ENCODE data around the gene TRIO. TPM values are rescaled to one million over a fixed set of nuclear protein-coding genes. Genes with fewer than 3 reads are reported as not detected.

The TRIO gene
- total and polyA plus RNA-seq, 10 of the 15 experiments (the other 5 are each of a cell fraction or from before 2014, with no cell fraction given): 5.1 to 96.4 (median 44.6) TPM

DNA sequence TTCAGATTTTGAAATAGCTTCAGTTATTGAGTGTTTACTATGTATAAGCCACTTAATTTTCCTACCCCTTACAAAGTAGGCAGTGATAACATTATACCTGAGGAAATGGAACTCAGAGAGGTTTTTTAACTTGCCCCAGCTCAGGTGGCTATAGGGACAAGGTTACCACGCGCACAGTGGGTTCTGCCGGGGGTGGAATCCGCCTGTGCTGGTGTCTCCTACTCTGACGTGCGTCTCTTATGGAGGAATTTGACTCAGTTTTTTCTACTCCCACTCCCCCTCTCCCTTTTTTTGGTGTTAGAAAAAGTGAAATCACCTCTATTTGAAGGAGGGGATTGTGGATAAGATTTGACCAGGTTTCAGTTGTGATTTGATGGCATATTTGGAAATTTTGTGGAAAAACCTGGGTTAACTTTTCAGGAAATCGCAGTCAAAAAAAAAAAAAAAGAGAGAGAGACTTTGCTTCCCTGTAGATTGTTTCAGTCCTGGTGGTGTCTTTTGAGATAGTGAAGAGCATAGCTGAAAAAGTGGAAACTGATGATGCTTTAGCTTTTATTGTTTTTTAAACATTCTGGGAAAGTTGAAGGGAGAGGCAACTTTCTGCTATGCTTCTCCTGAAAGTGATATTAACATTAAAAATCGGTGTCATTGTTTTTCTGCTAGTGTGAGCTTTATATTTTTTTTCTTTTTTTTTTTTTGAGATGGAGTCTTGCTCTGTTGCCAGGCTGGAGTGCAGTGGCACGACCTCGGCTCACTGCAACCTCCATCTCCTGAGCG, 15.9 kb downstream of the TRIO start:
- no peak for FAIRE-seq
- H3K36me3 ChIP-seq (ENCODE audit: control insufficient read depth in 2 of 2, insufficient read depth in 2 of 2, low read length in 1 of 2): no peaks in the 10 kb centered on the region
- no peak overlapping the region for H2AFZ ChIP-seq (ENCODE audit: control insufficient read depth, low read depth, low read length)
- peaks cover 96% of the 10 kb centered on the region for H3K79me2 ChIP-seq (ENCODE audit: control insufficient read depth, insufficient read depth, low read length)
- DNase-seq (ENCODE audit: low read depth, low spot score): no peak
- H3K9me3 ChIP-seq (replicated peaks; ENCODE audit: control insufficient read depth, insufficient read depth, low read length): peaks cover 3% of the 10 kb centered on the region
- SMC1A ChIA-PET (ENCODE audit: uncharacterized antibody, unreplicated experiment): interaction anchor here (0.6 to 18.3 kb wide), 10 partner anchors 11 to 167 kb away, joined by 3 to 430 read pairs (median 4); no protein-coding TSS in a partner anchor
- intact Hi-C loops (cut with micrococcal nuclease; ENCODE audit: unreplicated experiment) (no loop called here), in situ Hi-C loops (cut with MboI) (loop anchor here (25.0 kb wide), 1 partner anchor 503 kb away; the partner anchor contains the start of gene OTULIN)
- H3K4me2 ChIP-seq (ENCODE audit: control insufficient read depth, insufficient read depth): peak overlapping the region; percentile 73; the same call in 1 of the 2 replicates
- peak overlapping the region; percentile 57; the same call in 1 of the 2 replicates for H3K27ac ChIP-seq (ENCODE audit: control insufficient read depth, insufficient read depth)
- 62% methylated on average over 10 of the region's 11 CpGs for WGBS (ENCODE audit: insufficient coverage, insufficient replicate concordance, low lambda C conversion rate, missing lambda C conversion rate)
- no peak overlapping the region for H3K9ac ChIP-seq (ENCODE audit: control insufficient read depth, insufficient read depth, low read length)
- RAD21 ChIA-PET (ENCODE audit: unreplicated experiment): interaction anchor here (0.6 to 9.0 kb wide), 12 partner anchors 9 to 110 kb away, joined by 3 to 120 read pairs (median 8); partner anchors contain the start of gene TRIO
- no peaks in the 10 kb centered on the region for H4K20me1 ChIP-seq (ENCODE audit: control insufficient read depth, insufficient read depth)
- TF ChIP-seq MXI1 (IDR thresholded peaks at IDR 0.05; ENCODE audit: low read depth, low read length): no peak
- TF ChIP-seq, protein P1, sequence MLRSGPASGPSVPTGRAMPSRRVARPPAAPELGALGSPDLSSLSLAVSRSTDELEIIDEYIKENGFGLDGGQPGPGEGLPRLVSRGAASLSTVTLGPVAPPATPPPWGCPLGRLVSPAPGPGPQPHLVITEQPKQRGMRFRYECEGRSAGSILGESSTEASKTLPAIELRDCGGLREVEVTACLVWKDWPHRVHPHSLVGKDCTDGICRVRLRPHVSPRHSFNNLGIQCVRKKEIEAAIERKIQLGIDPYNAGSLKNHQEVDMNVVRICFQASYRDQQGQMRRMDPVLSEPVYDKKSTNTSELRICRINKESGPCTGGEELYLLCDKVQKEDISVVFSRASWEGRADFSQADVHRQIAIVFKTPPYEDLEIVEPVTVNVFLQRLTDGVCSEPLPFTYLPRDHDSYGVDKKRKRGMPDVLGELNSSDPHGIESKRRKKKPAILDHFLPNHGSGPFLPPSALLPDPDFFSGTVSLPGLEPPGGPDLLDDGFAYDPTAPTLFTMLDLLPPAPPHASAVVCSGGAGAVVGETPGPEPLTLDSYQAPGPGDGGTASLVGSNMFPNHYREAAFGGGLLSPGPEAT (IDR thresholded peaks at IDR 0.05; ENCODE audit: low read depth): no peak
- TF ChIP-seq HDAC2 (IDR thresholded peaks at IDR 0.05): no peak
- TF ChIP-seq, protein P2, sequence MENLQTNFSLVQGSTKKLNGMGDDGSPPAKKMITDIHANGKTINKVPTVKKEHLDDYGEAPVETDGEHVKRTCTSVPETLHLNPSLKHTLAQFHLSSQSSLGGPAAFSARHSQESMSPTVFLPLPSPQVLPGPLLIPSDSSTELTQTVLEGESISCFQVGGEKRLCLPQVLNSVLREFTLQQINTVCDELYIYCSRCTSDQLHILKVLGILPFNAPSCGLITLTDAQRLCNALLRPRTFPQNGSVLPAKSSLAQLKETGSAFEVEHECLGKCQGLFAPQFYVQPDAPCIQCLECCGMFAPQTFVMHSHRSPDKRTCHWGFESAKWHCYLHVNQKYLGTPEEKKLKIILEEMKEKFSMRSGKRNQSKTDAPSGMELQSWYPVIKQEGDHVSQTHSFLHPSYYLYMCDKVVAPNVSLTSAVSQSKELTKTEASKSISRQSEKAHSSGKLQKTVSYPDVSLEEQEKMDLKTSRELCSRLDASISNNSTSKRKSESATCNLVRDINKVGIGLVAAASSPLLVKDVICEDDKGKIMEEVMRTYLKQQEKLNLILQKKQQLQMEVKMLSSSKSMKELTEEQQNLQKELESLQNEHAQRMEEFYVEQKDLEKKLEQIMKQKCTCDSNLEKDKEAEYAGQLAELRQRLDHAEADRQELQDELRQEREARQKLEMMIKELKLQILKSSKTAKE (IDR thresholded peaks at IDR 0.05; ENCODE audit: low read depth, poor library complexity, severe bottlenecking): no peak
- no peak for TF ChIP-seq TCF12 (IDR thresholded peaks at IDR 0.05; ENCODE audit: low read depth, low read length)
- 0 out of 2 replicates have a peak, but pooled peaks have one; percentile 6 for TF ChIP-seq RUNX3 (IDR thresholded peaks at IDR 0.05; ENCODE audit: low read length)
- TF ChIP-seq NFIC (IDR thresholded peaks at IDR 0.05; ENCODE audit: low read depth, low read length): peak; percentile 16; the same call in 1 of the 2 replicates
- no TSS peak for BruUV-seq (replicated peaks)
- POLR2A ChIA-PET: interaction anchor here (0.6 to 22.7 kb wide), 12 partner anchors 9 to 512 kb away, joined by 3 to 347 read pairs (median 4); no protein-coding TSS in a partner anchor
- no peak for ATAC-seq
- no peaks in the 10 kb centered on the region for H3K27me3 ChIP-seq (replicated peaks in 1 of 2; ENCODE audit: control insufficient read depth in 2 of 2, insufficient read depth in 2 of 2, low read length in 1 of 2)
- H3K4me1 ChIP-seq (ENCODE audit: control insufficient read depth, insufficient read depth, low read length): peaks cover 48% of the 10 kb centered on the region
- CTCF ChIA-PET: interaction anchor here (0.7 to 6.7 kb wide), 13 partner anchors 7 to 112 kb away, joined by 3 to 43 read pairs (median 4); no protein-coding TSS in a partner anchor
- H3K4me3 ChIP-seq: no peak overlapping the region
